GM12891 (cell line): ENCODE data around the gene TGFBRAP1.

Experiments used
- PAX5 ChIP-seq: IDR thresholded peaks from 2 replicates; pipeline ENCODE4 v1.6.1; 2011; ENCODE audit warnings: low read length, moderate library complexity, mild to moderate bottlenecking; ENCODE audit not compliant: insufficient read depth, severe bottlenecking
- POLR2A ChIP-seq: IDR thresholded peaks from 2 replicates; pipeline ENCODE4 v1.6.1; 2011; ENCODE audit warnings: low read depth, low read length, control low read depth
- POLR2AphosphoS5 ChIP-seq: IDR thresholded peaks from 2 replicates; pipeline ENCODE4 v1.6.1; 2011; ENCODE audit warnings: low read depth, low read length, control low read depth
- TAF1 ChIP-seq: IDR thresholded peaks from 2 replicates; pipeline ENCODE4 v1.6.1; 2011; ENCODE audit warnings: low read depth, low read length, control low read depth

DNA sequence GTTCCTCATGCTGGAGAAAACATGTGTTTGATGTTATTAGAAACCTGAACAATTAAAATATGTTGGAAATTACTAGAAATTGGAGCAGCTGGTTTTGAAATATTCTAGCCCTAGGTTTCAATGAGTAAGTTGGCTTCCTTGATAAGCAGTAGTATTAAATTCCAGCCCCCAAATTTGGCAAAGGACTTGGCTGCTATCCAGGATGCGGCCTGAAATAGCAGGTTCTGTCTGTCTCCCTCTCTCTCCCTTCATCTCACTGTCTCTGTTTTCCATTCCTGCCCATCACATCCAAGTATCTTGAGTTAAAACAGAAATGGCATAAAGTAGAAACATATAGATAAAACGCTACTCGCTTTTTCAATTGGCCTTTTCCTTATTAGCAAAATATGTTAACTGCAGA lies 108.9 kb downstream of the TGFBRAP1 start:
- no peak for TF ChIP-seq POLR2AphosphoS5
- TF ChIP-seq POLR2A: no peak
- no peak for TF ChIP-seq TAF1
- TF ChIP-seq PAX5: no peak
